GM18526 (cell line): ENCODE measurements around the gene TXNRD3.

Experiments used
- POLR2A ChIP-seq: IDR thresholded peaks from 3 replicates; pipeline ENCODE4 v1.6.1; 2011; ENCODE audit not compliant: insufficient read length; ENCODE audit errors: extremely low read depth

Gene TXNRD3

GRCh38 chr3:126582311-126582710 is 72.6 kb downstream of the TXNRD3 start:
- TF ChIP-seq POLR2A: no peak

GRCh38 chr3:126581569-126581968 is 73.4 kb downstream of the TXNRD3 start:
- no peak for TF ChIP-seq POLR2A

- TF ChIP-seq POLR2A: no peak
Measured at GRCh38 chr3:126580746-126581145, 74.2 kb downstream of the TXNRD3 start.

GRCh38 chr3:126578702-126579101 is 76.2 kb downstream of the TXNRD3 start:
- TF ChIP-seq POLR2A: no peak

- TF ChIP-seq POLR2A: no peak
Measured at GRCh38 chr3:126577261-126577660, 77.7 kb downstream of the TXNRD3 start.

GRCh38 chr3:126573492-126574117 is 81.3 kb downstream of the TXNRD3 start:
- TF ChIP-seq POLR2A: no peak

GRCh38 chr3:126571078-126571477 is 83.8 kb downstream of the TXNRD3 start:
- TF ChIP-seq POLR2A: no peak

GRCh38 chr3:126570103-126570541 is 84.8 kb downstream of the TXNRD3 start:
- no peak for TF ChIP-seq POLR2A

GRCh38 chr3:126569390-126569975 is 85.4 kb downstream of the TXNRD3 start:
- no peak for TF ChIP-seq POLR2A

GRCh38 chr3:126568776-126569342 is 86.1 kb downstream of the TXNRD3 start:
- TF ChIP-seq POLR2A: no peak

- no peak for TF ChIP-seq POLR2A
Measured at GRCh38 chr3:126567696-126568438, 87.1 kb downstream of the TXNRD3 start.

GRCh38 chr3:126562737-126563276 is 92.1 kb downstream of the TXNRD3 start:
- TF ChIP-seq POLR2A: no peak

- TF ChIP-seq POLR2A: no peak
Measured at GRCh38 chr3:126558336-126559071, 96.4 kb downstream of the TXNRD3 start, which contains the start of gene C3orf22. C3orf22 (minus strand) TSS chr3:126558932; CDS start chr3:126553390, 5,542 bp downstream.

- no peak for TF ChIP-seq POLR2A
Measured at GRCh38 chr3:126557761-126558160, 97.2 kb downstream of the TXNRD3 start.

GRCh38 chr3:126557415-126557745 is 97.5 kb downstream of the TXNRD3 start:
- no peak for TF ChIP-seq POLR2A
